ENCODE data around the gene CEP128.

DNA sequence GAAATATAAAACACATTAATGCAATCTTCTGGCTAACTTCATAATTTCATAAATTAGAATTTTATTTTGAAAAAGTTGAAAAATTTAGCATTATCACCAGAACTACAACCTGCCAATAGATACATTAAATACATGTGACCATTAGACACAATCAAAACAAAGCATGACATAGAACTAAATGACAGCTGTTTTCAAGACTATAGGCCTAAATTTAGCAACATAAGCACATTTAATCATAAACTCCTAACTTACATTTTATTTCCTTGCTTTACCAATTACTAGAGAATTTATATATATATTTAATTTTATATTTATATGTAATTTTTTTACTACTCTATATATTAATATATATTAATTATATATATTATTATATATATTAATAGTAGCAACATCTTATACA, 165.4 kb downstream of the CEP128 start:
- TF ChIP-seq, protein P1, sequence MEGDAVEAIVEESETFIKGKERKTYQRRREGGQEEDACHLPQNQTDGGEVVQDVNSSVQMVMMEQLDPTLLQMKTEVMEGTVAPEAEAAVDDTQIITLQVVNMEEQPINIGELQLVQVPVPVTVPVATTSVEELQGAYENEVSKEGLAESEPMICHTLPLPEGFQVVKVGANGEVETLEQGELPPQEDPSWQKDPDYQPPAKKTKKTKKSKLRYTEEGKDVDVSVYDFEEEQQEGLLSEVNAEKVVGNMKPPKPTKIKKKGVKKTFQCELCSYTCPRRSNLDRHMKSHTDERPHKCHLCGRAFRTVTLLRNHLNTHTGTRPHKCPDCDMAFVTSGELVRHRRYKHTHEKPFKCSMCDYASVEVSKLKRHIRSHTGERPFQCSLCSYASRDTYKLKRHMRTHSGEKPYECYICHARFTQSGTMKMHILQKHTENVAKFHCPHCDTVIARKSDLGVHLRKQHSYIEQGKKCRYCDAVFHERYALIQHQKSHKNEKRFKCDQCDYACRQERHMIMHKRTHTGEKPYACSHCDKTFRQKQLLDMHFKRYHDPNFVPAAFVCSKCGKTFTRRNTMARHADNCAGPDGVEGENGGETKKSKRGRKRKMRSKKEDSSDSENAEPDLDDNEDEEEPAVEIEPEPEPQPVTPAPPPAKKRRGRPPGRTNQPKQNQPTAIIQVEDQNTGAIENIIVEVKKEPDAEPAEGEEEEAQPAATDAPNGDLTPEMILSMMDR (IDR thresholded peaks at IDR 0.05) = no peak
- TF ChIP-seq POLR2A (IDR thresholded peaks at IDR 0.05) (no peak), POLR2AphosphoS5 (IDR thresholded peaks at IDR 0.05) (no peak)

Measured in suprapubic skin (tissue), 4 donors.